ENCODE data around the gene CD9. TPM values are rescaled to one million over a fixed set of nuclear protein-coding genes. Genes with fewer than 3 reads are reported as not detected.

The CD9 gene
- total RNA-seq, 1 donor from 2014 or later, result 241 TPM

- Histone ChIP-seq H3K36me3 (ENCODE audit: control insufficient read depth, insufficient read depth, low read length) (no peaks in the 10 kb centered on the region), H3K27me3 (ENCODE audit: control insufficient read depth, insufficient read depth, low read length) (no peaks in the 10 kb centered on the region), H3K4me3 (ENCODE audit: low read depth, low read length) (no peak overlapping the region)
- TF ChIP-seq CTCF (IDR thresholded peaks at IDR 0.05; ENCODE audit: insufficient read depth, low read length, poor library complexity, severe bottlenecking), result no peak
- DNase-seq (ENCODE audit: low read depth), result no peak
Observed at GRCh38 chr12:6269986-6270385, 69.8 kb downstream of the CD9 start.

DNA sequence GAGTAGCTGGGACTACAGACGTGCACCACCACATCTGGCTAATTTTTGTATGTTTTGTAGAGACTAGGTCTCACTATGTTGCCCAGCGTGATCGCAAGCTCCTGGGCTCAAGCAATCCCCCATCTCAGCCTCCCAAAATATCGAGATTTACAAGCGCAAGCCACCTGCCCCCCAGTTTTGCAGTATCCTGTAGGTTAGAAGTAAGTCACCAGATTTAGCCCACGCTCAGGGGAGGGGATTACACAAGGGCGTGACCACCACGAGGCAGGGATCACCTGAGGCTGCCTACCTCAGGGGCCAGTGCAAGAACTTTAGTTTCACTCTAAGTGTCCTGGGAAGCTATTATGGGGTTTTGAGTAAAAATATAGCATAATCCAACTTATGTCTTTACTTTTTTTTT is 71.1 kb downstream of the CD9 start:
- Histone ChIP-seq H3K36me3 (ENCODE audit: control insufficient read depth, insufficient read depth, low read length) (no peaks in the 10 kb centered on the region), H3K27me3 (ENCODE audit: control insufficient read depth, insufficient read depth, low read length) (no peaks in the 10 kb centered on the region), H3K4me3 (ENCODE audit: low read depth, low read length) (no peak overlapping the region)
- no peak for DNase-seq (ENCODE audit: low read depth)
- TF ChIP-seq CTCF (IDR thresholded peaks at IDR 0.05; ENCODE audit: insufficient read depth, low read length, poor library complexity, severe bottlenecking), result no peak

DNA sequence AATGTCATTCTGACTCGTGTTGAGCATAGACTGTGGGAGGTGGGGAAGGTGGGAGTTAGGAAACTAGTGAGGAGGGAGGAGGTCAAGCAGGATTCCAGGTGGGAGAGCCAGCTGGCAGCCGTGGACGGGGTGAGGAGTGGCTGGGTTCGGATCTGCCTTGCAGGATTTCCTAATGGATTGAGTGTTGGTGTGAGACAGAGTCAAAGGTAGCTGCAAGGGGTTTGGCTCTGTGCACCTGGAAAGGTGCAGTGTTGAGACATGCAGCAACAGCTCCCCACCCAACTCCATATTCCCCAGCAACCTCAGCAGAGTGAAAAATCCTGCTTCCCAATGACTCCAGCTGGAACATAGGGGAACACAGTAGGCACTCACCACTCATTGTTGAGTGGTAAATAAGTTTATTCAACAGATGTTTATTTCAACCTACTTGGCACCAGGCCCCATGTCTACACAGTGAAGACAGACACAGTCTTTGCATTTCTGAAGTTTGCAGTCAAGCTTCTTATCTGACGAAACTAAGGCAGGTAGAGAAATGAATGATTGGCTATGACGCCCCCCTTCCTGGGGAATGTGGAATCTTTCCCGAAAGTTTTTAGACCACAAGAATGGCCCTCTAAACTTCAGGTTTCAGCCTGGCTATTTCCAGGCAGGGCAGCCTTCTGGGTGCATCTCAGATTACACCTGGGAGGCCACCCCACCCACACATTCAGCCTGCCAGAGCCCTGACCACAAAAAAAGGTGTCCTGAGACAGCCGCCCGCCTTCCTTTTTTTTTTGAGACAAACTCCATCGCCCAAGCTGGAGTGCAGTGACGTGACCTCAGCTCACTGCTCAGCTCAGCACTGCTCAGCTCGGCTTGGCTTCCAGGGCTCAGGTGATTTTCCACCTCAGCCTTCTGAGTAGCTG is 72.4 kb downstream of the CD9 start:
- Histone ChIP-seq H3K4me3 (ENCODE audit: low read depth, low read length) (no peak overlapping the region), H3K36me3 (ENCODE audit: control insufficient read depth, insufficient read depth, low read length) (no peaks in the 10 kb centered on the region), H3K27me3 (ENCODE audit: control insufficient read depth, insufficient read depth, low read length) (no peaks in the 10 kb centered on the region)
- no peak for TF ChIP-seq CTCF (IDR thresholded peaks at IDR 0.05; ENCODE audit: insufficient read depth, low read length, poor library complexity, severe bottlenecking)
- peak; percentile 78 for DNase-seq (ENCODE audit: low read depth)

DNA sequence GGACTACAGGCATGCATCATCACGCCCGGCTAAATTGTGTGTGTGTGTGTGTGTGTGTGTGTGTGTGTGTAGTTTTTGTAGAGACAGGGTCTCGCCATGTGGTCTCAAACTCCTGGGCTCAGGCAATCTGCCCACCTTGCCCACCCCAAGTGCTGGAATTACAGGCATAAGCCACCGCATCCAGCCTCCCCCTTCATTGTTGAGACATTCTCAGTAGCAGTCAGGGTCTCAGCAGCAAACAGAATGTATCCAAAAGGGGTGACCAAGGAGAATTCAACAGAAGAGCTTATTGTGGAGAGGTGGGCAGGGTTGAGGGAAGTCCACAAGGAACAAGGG is 73.0 kb downstream of the CD9 start:
- H3K4me3 ChIP-seq (ENCODE audit: low read depth, low read length), result no peak overlapping the region
- H3K36me3 ChIP-seq (ENCODE audit: control insufficient read depth, insufficient read depth, low read length), result no peaks in the 10 kb centered on the region
- no peak for TF ChIP-seq CTCF (IDR thresholded peaks at IDR 0.05; ENCODE audit: insufficient read depth, low read length, poor library complexity, severe bottlenecking)
- no peaks in the 10 kb centered on the region for H3K27me3 ChIP-seq (ENCODE audit: control insufficient read depth, insufficient read depth, low read length)
- no peak for DNase-seq (ENCODE audit: low read depth)

DNA sequence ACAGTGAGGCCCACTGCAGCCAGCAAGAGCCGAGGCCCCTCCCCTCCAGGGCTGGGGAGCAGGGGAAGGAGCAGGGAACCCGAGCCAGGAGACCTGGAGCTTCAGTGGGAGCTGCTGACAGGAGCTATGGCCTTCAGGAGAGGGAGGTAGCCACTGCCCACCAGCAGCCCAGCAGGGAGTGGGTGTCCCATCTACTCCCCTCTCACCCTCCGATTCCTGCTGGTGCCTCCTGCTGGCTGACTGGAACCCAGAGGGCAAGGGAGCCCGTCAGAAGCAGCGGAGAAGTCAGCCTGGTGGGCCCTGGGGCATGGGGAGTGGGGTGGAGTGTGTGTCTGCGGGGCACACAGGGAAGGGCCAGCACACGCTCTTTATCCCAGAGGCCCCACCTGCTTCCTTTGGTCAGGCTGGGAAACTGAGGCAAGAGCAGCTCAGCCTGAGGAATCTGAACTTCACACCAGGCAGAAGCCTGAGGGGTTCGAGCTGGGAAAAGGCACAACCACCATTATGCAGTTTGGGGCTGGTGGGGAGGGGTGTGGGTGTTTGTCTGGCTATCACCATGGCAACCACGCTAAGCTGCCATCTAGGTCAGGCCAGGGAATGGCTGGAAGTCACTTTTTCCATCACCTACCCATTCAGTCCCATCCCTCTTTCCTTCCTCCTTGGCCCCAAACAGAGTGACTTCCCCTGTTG is 73.5 kb downstream of the CD9 start:
- Histone ChIP-seq H3K36me3 (ENCODE audit: control insufficient read depth, insufficient read depth, low read length) (no peaks in the 10 kb centered on the region), H3K27me3 (ENCODE audit: control insufficient read depth, insufficient read depth, low read length) (no peaks in the 10 kb centered on the region), H3K4me3 (ENCODE audit: low read depth, low read length) (no peak overlapping the region)
- no peak for DNase-seq (ENCODE audit: low read depth)
- peak; percentile 35 for TF ChIP-seq CTCF (IDR thresholded peaks at IDR 0.05; ENCODE audit: insufficient read depth, low read length, poor library complexity, severe bottlenecking)
